ENCODE data around the gene C17orf100. TPM values are rescaled to one million over a fixed set of nuclear protein-coding genes. Genes with fewer than 3 reads are reported as not detected.
A peak's percentile ranks its signal among the peaks of the same experiment; 100 is the strongest.
"Not testable (repeated sequence)": the region's sequence is repeated elsewhere in the genome, so short reads cannot be mapped to it uniquely, and the experiment has no call there.

C17orf100 gene
- polyA plus RNA-seq, 2 of the 4 experiments (the other 2 are of a cell fraction) = 3.1 to 4.1 TPM

DNA sequence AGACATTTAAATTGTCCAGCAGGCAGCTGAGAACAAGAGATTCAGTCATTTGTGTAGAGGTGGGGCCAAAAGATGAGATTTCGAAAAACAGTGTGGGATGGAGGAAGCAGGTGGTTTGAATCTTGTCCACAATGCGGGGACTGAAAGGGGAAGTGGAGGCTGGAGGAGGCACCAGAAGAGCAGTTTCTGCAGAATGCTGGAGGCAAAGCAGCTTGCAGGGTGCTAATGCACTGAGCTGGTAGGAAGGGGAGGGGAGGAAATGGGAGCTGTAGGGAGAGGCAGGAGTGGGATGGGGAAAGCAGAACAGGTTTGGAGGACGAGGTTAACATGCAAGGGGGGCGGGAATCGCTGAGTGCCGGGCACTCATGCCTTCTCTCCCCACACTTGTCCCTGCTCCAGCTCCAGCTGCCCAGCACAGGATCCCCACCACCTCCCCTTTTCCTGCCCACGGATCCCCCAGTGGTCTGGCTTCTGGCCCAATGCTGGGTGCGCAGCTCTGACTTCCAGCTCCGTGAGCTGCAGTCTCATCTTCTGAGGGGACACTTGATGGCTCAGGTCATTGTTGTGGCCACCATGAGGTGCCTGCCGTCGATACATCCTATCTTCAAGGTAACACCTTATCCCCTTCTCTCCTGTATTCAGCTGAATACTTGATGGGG, 9.4 kb downstream of the C17orf100 start (continued):
- no peak for TF ChIP-seq MYC (IDR thresholded peaks at IDR 0.05; ENCODE audit: borderline replicate concordance, low read length)

DNA sequence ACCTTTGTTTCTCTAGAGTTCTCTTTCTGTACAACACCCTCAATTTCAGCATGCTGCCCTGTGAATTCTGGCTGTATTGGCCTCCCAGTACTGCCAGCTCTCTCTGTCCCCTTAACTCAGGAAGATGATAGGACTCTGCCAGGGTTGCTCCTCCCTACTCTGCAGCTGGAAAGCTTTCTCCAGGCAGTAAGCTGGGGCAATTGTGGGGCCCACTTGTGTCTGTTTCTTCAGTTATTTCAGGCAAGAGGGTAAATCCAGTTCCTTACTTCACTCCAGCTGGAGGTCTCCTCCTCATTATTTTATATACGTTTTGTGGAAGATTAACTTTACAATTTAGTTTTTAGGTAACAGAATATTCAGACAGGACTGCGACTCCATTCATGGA, 9.9 kb downstream of the C17orf100 start:
- ChIA-PET CTCF (interaction anchor here (0.8 to 17.8 kb wide), 10 partner anchors 10 to 360 kb away, joined by 3 to 293 read pairs (median 4); partner anchors contain the start of genes RNASEK and SLC13A5), POLR2A (interaction anchor here (0.7 kb wide), 1 partner anchor 20 kb away, joined by 3 read pairs; no protein-coding TSS in a partner anchor)
- Histone ChIP-seq H3K27ac (no peak overlapping the region), H3K4me1 (no peaks in the 10 kb centered on the region), H3K9me3 (no peaks in the 10 kb centered on the region), H3K4me3 (no peak overlapping the region), H3K4me2 (no peak overlapping the region)
- FAIRE-seq = no peak
- 30% methylated on average over 2 of the region's 2 CpGs for WGBS (ENCODE audit: missing lambda C conversion rate)
- TF ChIP-seq HOXA7 (CRISPR knock-in tag; IDR thresholded peaks at IDR 0.05) = no peak
- TF ChIP-seq SMC3 (IDR thresholded peaks at IDR 0.05) = no peak
- TF ChIP-seq, protein P1, sequence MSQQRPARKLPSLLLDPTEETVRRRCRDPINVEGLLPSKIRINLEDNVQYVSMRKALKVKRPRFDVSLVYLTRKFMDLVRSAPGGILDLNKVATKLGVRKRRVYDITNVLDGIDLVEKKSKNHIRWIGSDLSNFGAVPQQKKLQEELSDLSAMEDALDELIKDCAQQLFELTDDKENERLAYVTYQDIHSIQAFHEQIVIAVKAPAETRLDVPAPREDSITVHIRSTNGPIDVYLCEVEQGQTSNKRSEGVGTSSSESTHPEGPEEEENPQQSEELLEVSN (IDR thresholded peaks at IDR 0.05; ENCODE audit: borderline replicate concordance, low read depth) = no peak
- no peak for TF ChIP-seq ZFP36 (IDR thresholded peaks at IDR 0.05; ENCODE audit: borderline replicate concordance, partially characterized antibody)
- TF ChIP-seq CBX8 (IDR thresholded peaks at IDR 0.05) = no peak
- TF ChIP-seq, protein P2, sequence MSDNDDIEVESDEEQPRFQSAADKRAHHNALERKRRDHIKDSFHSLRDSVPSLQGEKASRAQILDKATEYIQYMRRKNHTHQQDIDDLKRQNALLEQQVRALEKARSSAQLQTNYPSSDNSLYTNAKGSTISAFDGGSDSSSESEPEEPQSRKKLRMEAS (IDR thresholded peaks at IDR 0.05) = no peak
- TF ChIP-seq RNF2 (IDR thresholded peaks at IDR 0.05; ENCODE audit: borderline replicate concordance, low read depth) = no peak
- no peak for TF ChIP-seq HOXB13 (CRISPR knock-in tag; IDR thresholded peaks at IDR 0.05; ENCODE audit: low read depth)
- TF ChIP-seq RCOR1 (IDR thresholded peaks at IDR 0.05; ENCODE audit: low read depth, low read length) = no peak
- no peak for TF ChIP-seq KDM1A (IDR thresholded peaks at IDR 0.05; ENCODE audit: low read depth)
- TF ChIP-seq, protein P3, sequence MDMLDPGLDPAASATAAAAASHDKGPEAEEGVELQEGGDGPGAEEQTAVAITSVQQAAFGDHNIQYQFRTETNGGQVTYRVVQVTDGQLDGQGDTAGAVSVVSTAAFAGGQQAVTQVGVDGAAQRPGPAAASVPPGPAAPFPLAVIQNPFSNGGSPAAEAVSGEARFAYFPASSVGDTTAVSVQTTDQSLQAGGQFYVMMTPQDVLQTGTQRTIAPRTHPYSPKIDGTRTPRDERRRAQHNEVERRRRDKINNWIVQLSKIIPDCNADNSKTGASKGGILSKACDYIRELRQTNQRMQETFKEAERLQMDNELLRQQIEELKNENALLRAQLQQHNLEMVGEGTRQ (IDR thresholded peaks at IDR 0.05) = no peak
- no peak for DNase-seq (ENCODE audit: low read depth in 1 of 2, low spot score in 1 of 2)
- no peak for ATAC-seq

DNA sequence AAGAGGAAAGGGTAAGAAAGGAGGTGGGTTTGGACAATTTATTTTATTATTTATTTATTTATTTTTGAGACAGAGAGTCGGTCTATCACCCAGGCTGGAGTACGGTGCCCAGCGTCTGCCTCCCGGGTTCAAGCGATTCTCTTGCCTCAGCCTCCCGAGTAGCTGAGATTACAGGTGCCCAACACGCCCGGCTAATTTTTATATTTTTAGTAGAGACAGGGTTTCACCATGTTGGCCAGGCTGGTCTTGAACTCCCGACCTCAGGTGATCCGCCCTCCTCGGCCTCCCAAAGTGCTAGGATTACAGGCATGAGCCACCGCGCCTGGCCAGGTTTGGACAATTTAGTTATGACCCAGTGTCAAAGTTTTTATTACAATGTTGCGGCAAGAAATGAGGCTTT, 11.6 kb downstream of the C17orf100 start:
- CTCF ChIA-PET = interaction anchor here (1.0 to 17.8 kb wide), 8 partner anchors 10 to 359 kb away, joined by 3 to 293 read pairs (median 10); partner anchors contain the start of genes BCL6B and RNASEK
- H3K4me3 ChIP-seq; DNase-seq (ENCODE audit: low read depth in 1 of 2, low spot score in 1 of 2); ATAC-seq; H3K27ac ChIP-seq; H3K4me1 ChIP-seq; POLR2A ChIA-PET; FAIRE-seq; H3K9me3 ChIP-seq; H3K4me2 ChIP-seq: not testable (repeated sequence)
- 69% methylated on average over 14 of the region's 14 CpGs for WGBS (ENCODE audit: missing lambda C conversion rate)

DNA sequence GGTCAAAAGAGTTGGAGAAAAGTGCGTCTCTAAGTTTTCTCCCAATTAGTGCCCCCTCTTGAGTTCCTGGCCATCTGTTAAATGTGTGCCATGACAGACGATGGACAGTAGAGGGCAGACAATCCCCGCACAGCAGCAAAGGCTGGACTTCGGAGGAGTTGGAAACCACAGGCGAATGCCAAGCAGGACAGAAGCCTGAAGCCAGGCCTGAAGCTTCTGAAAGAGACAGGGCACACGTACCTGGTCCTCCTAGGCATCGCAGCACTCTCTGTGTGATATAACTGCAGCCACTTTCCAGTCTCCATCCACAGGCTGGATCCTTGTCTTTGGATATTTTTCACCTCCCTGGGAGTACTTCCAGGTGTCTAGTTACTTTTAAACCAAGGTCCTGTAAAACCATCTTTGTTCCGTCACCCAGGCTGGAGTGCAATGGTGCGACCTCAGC, 14.5 kb downstream of the C17orf100 start:
- Histone ChIP-seq H3K9me3 (no peaks in the 10 kb centered on the region), H3K4me2 (no peak overlapping the region), H3K4me3 (no peak overlapping the region), H3K4me1 (peaks cover 4% of the 10 kb centered on the region; the same call in 1 of the 3 replicates), H3K27ac (no peak overlapping the region)
- ChIA-PET POLR2A (interaction anchor here (1.0 kb wide), 1 partner anchor 370 kb away, joined by 3 read pairs; the partner anchor contains the start of gene SLC16A13), CTCF (interaction anchor here (0.6 to 17.8 kb wide), 80 partner anchors 7 to 575 kb away, joined by 3 to 293 read pairs (median 4); partner anchors contain the start of genes BCL6B, C17orf100, MED31 and RNASEK)
- TF ChIP-seq RARB (CRISPR knock-in tag; IDR thresholded peaks at IDR 0.05) = no peak
- TF ChIP-seq HEYL (CRISPR knock-in tag; IDR thresholded peaks at IDR 0.05) = no peak
- TF ChIP-seq EHMT2 (IDR thresholded peaks at IDR 0.05; ENCODE audit: low read depth) = no peak
- TF ChIP-seq, protein P4, sequence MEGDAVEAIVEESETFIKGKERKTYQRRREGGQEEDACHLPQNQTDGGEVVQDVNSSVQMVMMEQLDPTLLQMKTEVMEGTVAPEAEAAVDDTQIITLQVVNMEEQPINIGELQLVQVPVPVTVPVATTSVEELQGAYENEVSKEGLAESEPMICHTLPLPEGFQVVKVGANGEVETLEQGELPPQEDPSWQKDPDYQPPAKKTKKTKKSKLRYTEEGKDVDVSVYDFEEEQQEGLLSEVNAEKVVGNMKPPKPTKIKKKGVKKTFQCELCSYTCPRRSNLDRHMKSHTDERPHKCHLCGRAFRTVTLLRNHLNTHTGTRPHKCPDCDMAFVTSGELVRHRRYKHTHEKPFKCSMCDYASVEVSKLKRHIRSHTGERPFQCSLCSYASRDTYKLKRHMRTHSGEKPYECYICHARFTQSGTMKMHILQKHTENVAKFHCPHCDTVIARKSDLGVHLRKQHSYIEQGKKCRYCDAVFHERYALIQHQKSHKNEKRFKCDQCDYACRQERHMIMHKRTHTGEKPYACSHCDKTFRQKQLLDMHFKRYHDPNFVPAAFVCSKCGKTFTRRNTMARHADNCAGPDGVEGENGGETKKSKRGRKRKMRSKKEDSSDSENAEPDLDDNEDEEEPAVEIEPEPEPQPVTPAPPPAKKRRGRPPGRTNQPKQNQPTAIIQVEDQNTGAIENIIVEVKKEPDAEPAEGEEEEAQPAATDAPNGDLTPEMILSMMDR (IDR thresholded peaks at IDR 0.05) = peak; percentile 97
- TF ChIP-seq SMC3 (IDR thresholded peaks at IDR 0.05) = peak; percentile 92
- TF ChIP-seq RAD21 (conservative IDR thresholded peaks at IDR 0.05 in 1 of 2, IDR thresholded peaks at IDR 0.05 in 1 of 2) = peak; percentile 97 to 99
- ATAC-seq = peak; percentile 87 to 94
- DNase-seq (ENCODE audit: low read depth in 1 of 2, low spot score in 1 of 2) = peak; percentile 86 to 90
- peak; percentile 97 for FAIRE-seq
- 13% methylated on average over 9 of the region's 9 CpGs for WGBS (ENCODE audit: missing lambda C conversion rate)
